HepG2 (cell line): ENCODE results near the gene DNAJB2. TPM values are rescaled to one million over a fixed set of nuclear protein-coding genes. Genes with fewer than 3 reads are reported as not detected.

Experiments used
- AGO2 ChIP-seq: fragments of 200-400 bp; formaldehyde crosslinking; optimal IDR thresholded peaks from 2 replicates; pipeline ENCODE3; 2017; ENCODE audit warnings: mild to moderate bottlenecking, low read depth, low read length, moderate library complexity
- CC2D1A ChIP-seq: sonication (generic); formaldehyde crosslinking; IDR thresholded peaks from 2 replicates; pipeline ENCODE4 v1.8.1; 2023; ENCODE audit warnings: mild to moderate bottlenecking, missing genetic modification reagents
- FOXK2 ChIP-seq: fragments of 450-650 bp; IDR thresholded peaks from 2 replicates; pipeline ENCODE4 v1.6.1; 2016
- FOXO4 ChIP-seq: sonication (generic); formaldehyde crosslinking; conservative IDR thresholded peaks from 2 replicates; pipeline ENCODE4 v1.8.1; 2023; ENCODE audit warnings: missing genetic modification reagents
- HDAC2 ChIP-seq: sonication (generic); formaldehyde crosslinking; IDR thresholded peaks from 2 replicates; pipeline ENCODE4 v1.4.0; 2020; ENCODE audit warnings: missing genetic modification reagents
- HOXD1 ChIP-seq: sonication (generic); formaldehyde crosslinking; IDR thresholded peaks from 2 replicates; pipeline ENCODE4 v1.5.0; 2020; ENCODE audit warnings: missing genetic modification reagents
- JUND ChIP-seq: sonication (generic); formaldehyde crosslinking; IDR thresholded peaks from 2 replicates; pipeline ENCODE4 v1.8.0; 2022; ENCODE audit warnings: mild to moderate bottlenecking, missing genetic modification reagents
- KLF15 ChIP-seq: sonication (generic); formaldehyde crosslinking; IDR thresholded peaks from 2 replicates; pipeline ENCODE4 v1.8.1; 2023; ENCODE audit warnings: borderline replicate concordance, mild to moderate bottlenecking, inconsistent platforms, missing genetic modification reagents, mixed read lengths
- MEIS1 ChIP-seq: sonication (generic); formaldehyde crosslinking; IDR thresholded peaks from 2 replicates; pipeline ENCODE4 v1.9.0; 2021; ENCODE audit warnings: mild to moderate bottlenecking, missing genetic modification reagents, moderate library complexity, borderline replicate concordance
- NCOA2 ChIP-seq: sonication (generic); formaldehyde crosslinking; IDR thresholded peaks from 2 replicates; pipeline ENCODE4 v1.8.0; 2022; ENCODE audit warnings: inconsistent platforms
- NFRKB ChIP-seq: fragments of 450-650 bp; IDR thresholded peaks from 2 replicates; pipeline ENCODE4 v1.6.1; 2017
- NPAS2 ChIP-seq: sonication (generic); formaldehyde crosslinking; IDR thresholded peaks from 2 replicates; pipeline ENCODE4 v1.8.0; 2022; ENCODE audit warnings: mild to moderate bottlenecking, missing genetic modification reagents, borderline replicate concordance
- ZNF230 ChIP-seq: sonication (generic); formaldehyde crosslinking; IDR thresholded peaks from 2 replicates; pipeline ENCODE4 v1.4.0; 2020; ENCODE audit warnings: mild to moderate bottlenecking, missing genetic modification reagents
- ZNF333 ChIP-seq: sonication (generic); formaldehyde crosslinking; IDR thresholded peaks from 2 replicates; pipeline ENCODE4 v1.4.0; 2020; ENCODE audit warnings: mild to moderate bottlenecking, missing genetic modification reagents, borderline replicate concordance
- ZNF431 ChIP-seq: sonication (generic); formaldehyde crosslinking; IDR thresholded peaks from 2 replicates; pipeline ENCODE4 v1.9.0; 2022; ENCODE audit warnings: missing genetic modification reagents, low read depth, mild to moderate bottlenecking, borderline replicate concordance
- ZNF543 ChIP-seq: sonication (generic); formaldehyde crosslinking; IDR thresholded peaks from 2 replicates; pipeline ENCODE4 v1.4.0; 2020; ENCODE audit warnings: mild to moderate bottlenecking, missing genetic modification reagents
- ZNF570 ChIP-seq: sonication (generic); formaldehyde crosslinking; IDR thresholded peaks from 2 replicates; pipeline ENCODE4 v1.4.0; 2020; ENCODE audit warnings: mild to moderate bottlenecking, missing genetic modification reagents, borderline replicate concordance
- ZNF609 ChIP-seq: sonication (generic); formaldehyde crosslinking; IDR thresholded peaks from 2 replicates; pipeline ENCODE4 v1.4.0; 2020; ENCODE audit warnings: mild to moderate bottlenecking, missing genetic modification reagents, borderline replicate concordance
- polyA plus RNA-seq, 8 experiments: library from polyadenylated mRNA; depleted of rRNA in 3 of 8; stranded (reverse) in 7 of 8; unstranded in 1 of 8; fragments of >200 nt; fragmentation: Illumina TruSeq in 4 of 8; extraction: Trizol in 4 of 8; gene quantifications; 2 replicates each; pipeline versions ENCODE4 v1.2.1 to v1.2.3, GENCODE V29; 2011 to 2016; ENCODE audit warnings: low read depth in 4 of 8, missing spikeins in 1 of 8, mixed read lengths in 1 of 8; ENCODE audit not compliant: insufficient read depth in 1 of 8
- total RNA-seq, 5 experiments: library from RNA; depleted of rRNA; stranded (reverse); fragments of >200 nt; fragmentation: Illumina TruSeq; extraction: Trizol; gene quantifications; 2 replicates each; pipeline ENCODE4 v1.2.3, GENCODE V29; 2016; ENCODE audit warnings: low read depth in 1 of 5
- TF ChIP-seq, protein P1 (sequence below): sonication (generic); formaldehyde crosslinking; IDR thresholded peaks from 2 replicates; pipeline ENCODE4 v1.5.0; 2020; ENCODE audit warnings: mild to moderate bottlenecking, missing genetic modification reagents, borderline replicate concordance
- TF ChIP-seq, protein P2 (sequence below): sonication (generic); formaldehyde crosslinking; IDR thresholded peaks from 2 replicates; pipeline ENCODE4 v1.8.0; 2022; ENCODE audit warnings: mild to moderate bottlenecking, missing genetic modification reagents

The DNAJB2 gene
- total and polyA plus RNA-seq, 2 of the 13 experiments (the other 11 are each of a cell fraction or from before 2014, with no cell fraction given), result 21.3 to 31.1 TPM

DNA sequence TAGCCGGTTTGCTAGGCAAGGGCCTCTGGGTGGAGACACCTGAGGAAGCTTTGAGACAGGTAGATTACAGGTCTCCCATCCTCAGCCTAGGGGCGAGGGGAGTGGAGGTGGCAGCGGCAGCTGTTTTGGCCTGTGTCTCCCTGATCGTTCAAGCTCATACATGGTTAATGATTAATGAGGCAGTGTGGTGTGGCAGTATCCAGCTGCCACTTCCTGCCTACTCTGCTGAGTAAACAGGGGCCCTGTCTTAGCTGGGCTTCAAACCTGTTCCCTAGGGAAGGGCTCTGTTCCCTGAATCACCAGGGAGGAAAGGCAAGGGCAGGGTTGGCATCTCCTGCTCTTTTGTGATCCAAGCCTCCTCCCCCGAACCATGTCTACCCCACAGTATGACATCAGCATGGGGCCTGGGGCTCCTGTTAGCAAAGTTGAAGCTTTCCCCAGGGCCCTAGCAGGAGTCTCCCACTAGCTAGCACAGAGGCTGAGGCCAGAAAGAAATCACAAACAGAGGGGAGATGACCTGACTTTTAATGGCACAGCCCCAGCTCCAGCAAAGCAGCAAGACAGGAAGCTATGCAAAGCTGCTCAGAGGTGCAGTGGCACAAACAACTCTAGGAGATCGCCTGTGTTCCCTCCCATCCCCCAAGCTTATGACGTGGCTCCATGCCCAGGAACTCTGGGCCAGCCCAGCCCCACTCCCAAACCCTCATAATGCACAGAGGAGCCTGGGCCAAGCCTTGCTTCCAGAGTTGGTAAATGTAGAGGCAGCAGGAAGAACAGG lies 29.8 kb upstream of the DNAJB2 start (continued):
- TF ChIP-seq FOXO4 (no peak), ZNF230 (CRISPR knock-in tag) (no peak), MEIS1 (CRISPR knock-in tag) (0 out of 2 replicates have a peak, but pooled peaks have one; percentile 57), NFRKB (no peak), CC2D1A (CRISPR knock-in tag) (0 out of 2 replicates have a peak, but pooled peaks have one; percentile 10), KLF15 (no peak), ZNF333 (CRISPR knock-in tag) (no peak), HDAC2 (peak; percentile 70), ZNF543 (CRISPR knock-in tag) (no peak; the same call in 1 of the 2 replicates), NPAS2 (CRISPR knock-in tag) (no peak), AGO2 (no peak), ZNF609 (CRISPR knock-in tag) (peak; percentile 75), FOXK2 (peak; percentile 54; the same call in 1 of the 2 replicates), ZNF570 (CRISPR knock-in tag) (no peak), JUND (CRISPR knock-in tag) (no peak), ZNF431 (CRISPR knock-in tag) (0 out of 2 replicates have a peak, but pooled peaks have one; percentile 4), NCOA2 (CRISPR knock-in tag) (peak; percentile 34; the same call in 1 of the 2 replicates), HOXD1 (no peak)
- TF ChIP-seq, protein P1, sequence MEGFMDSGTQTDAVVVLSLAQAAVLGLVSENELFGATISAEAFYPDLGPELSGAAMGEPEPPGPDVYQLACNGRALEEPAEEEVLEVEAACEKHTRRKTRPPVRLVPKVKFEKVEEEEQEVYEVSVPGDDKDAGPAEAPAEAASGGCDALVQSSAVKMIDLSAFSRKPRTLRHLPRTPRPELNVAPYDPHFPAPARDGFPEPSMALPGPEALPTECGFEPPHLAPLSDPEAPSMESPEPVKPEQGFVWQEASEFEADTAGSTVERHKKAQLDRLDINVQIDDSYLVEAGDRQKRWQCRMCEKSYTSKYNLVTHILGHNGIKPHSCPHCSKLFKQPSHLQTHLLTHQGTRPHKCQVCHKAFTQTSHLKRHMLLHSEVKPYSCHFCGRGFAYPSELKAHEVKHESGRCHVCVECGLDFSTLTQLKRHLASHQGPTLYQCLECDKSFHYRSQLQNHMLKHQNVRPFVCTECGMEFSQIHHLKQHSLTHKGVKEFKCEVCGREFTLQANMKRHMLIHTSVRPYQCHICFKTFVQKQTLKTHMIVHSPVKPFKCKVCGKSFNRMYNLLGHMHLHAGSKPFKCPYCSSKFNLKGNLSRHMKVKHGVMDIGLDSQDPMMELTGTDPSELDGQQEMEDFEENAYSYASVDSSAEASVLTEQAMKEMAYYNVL, result no peak
- TF ChIP-seq, protein P2, sequence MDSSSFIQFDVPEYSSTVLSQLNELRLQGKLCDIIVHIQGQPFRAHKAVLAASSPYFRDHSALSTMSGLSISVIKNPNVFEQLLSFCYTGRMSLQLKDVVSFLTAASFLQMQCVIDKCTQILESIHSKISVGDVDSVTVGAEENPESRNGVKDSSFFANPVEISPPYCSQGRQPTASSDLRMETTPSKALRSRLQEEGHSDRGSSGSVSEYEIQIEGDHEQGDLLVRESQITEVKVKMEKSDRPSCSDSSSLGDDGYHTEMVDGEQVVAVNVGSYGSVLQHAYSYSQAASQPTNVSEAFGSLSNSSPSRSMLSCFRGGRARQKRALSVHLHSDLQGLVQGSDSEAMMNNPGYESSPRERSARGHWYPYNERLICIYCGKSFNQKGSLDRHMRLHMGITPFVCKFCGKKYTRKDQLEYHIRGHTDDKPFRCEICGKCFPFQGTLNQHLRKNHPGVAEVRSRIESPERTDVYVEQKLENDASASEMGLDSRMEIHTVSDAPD (CRISPR knock-in tag), result peak; percentile 82
